BLaER1 (cell line): ENCODE measurements around the gene HOXA4.

Source experiments
- H3K27ac ChIP-seq: shearing (Covaris generic); formaldehyde crosslinking; 2 replicates; pipeline ENCODE4 v1.8.1; 2022
- H3K27me3 ChIP-seq: shearing (Covaris generic); formaldehyde crosslinking; 2 replicates; pipeline ENCODE4 v1.8.1; 2022
- H3K36me3 ChIP-seq: shearing (Covaris generic); formaldehyde crosslinking; 2 replicates; pipeline ENCODE4 v1.8.1; 2022
- H3K4me1 ChIP-seq: shearing (Covaris generic); formaldehyde crosslinking; 2 replicates; pipeline ENCODE4 v1.8.1; 2022
- H3K4me2 ChIP-seq: shearing (Covaris generic); formaldehyde crosslinking; 2 replicates; pipeline ENCODE4 v1.8.1; 2022
- H3K4me3 ChIP-seq: shearing (Covaris generic); formaldehyde crosslinking; 2 replicates; pipeline ENCODE4 v1.8.1; 2022
- H3K9ac ChIP-seq: shearing (Covaris generic); formaldehyde crosslinking; 2 replicates; pipeline ENCODE4 v1.8.1; 2022
- H3K9me3 ChIP-seq: shearing (Covaris generic); formaldehyde crosslinking; 2 replicates; pipeline ENCODE4 v1.8.1; 2022
- H4K20me1 ChIP-seq: shearing (Covaris generic); formaldehyde crosslinking; 2 replicates; pipeline ENCODE4 v1.8.1; 2022
- Cebpa-rat ChIP-seq: shearing (Covaris generic); IDR thresholded peaks from 2 replicates; pipeline ENCODE4 v1.8.1; 2022

Gene HOXA4

GRCh38 chr7:27163288-27164044 is 32.9 kb upstream of the HOXA4 start:
- no peaks in the 10 kb centered on the region for H3K36me3 ChIP-seq
- H4K20me1 ChIP-seq, result peaks cover 92% of the 10 kb centered on the region
- H3K27ac ChIP-seq, result no peak overlapping the region
- peaks cover 9% of the 10 kb centered on the region for H3K4me1 ChIP-seq
- peaks cover 21% of the 10 kb centered on the region for H3K9me3 ChIP-seq
- no peak overlapping the region for H3K4me3 ChIP-seq
- no peak for TF ChIP-seq Cebpa-rat
- peaks cover 100% of the 10 kb centered on the region for H3K27me3 ChIP-seq
- H3K4me2 ChIP-seq, result no peak overlapping the region
- H3K9ac ChIP-seq, result no peak overlapping the region

DNA sequence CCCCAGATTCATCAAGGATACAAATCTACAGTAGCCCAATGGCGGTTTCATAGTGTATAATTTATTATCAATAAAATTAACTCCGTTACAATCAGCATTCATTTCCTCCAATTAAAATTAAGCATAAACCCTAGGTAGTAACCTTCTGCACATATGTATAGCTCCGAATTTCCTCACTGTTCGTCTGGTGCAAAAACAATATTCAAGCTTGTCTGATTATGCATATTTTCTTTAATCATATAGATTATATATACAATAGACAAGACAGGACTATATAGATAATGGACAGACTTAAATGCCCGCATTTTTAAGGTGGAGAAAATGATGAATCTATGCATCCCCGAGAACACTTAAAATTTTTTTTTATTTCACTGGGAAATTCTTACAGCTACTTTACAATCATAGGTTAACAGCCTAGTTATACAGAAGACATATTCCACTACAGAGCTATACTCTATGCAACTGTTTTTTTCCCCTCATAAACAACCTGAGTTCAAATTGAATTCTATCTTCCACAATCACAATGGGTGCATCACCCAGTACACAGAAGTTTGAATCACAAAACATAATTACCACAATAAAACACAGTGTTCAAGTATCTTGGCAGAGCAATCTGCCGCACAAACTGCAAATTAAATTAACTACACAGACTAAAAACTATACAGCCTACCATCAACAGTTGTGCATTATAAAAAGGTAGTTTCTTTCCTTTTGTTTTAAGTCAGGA is 32.2 kb upstream of the HOXA4 start:
- peaks cover 92% of the 10 kb centered on the region for H4K20me1 ChIP-seq

DNA sequence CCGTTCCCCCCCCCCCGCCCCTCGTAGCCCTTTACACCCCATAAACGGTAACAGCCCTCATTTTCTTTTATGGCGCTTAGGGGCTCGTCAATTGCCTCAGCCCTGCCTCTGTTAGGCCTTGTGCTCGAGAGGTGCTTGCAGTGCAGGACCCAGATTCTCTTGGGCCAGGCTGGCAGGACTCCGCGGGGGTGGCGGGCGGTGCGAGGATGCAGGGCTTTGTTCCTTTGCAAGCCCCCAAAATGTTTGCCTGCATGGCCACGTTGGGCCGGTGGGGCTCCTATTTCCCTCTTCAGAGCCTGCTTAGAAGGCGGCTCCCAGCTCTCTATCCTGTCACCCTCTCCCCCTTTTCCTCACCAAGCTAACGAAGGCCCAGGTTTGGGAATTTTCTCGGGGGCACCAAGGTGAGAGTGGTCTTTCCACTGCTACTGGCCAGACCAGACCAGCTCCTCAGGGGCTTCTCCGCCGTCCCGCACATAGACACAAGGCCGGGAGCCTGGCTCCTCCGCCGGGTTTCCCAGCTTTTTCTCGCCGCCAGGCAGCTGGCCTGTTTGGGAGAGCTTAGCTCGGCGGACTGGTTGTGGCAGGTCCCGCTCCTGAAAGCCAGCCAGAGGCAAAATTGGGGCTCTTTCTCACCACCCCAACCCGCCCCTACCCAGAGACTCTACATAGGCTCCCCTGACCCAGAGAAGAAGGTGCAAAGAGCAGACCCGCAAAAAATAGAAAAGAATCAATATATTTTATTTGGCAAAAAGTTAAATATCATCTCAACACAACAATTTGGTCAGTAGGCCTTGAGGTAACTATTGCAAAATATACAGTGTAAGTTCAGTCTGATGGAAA is 31.4 kb upstream of the HOXA4 start:
- Histone ChIP-seq H4K20me1 (peaks cover 92% of the 10 kb centered on the region), H3K27ac (no peak overlapping the region), H3K4me3 (no peak overlapping the region), H3K36me3 (no peaks in the 10 kb centered on the region), H3K4me2 (no peak overlapping the region), H3K9ac (no peak overlapping the region), H3K4me1 (peaks cover 9% of the 10 kb centered on the region), H3K27me3 (peaks cover 100% of the 10 kb centered on the region), H3K9me3 (peaks cover 35% of the 10 kb centered on the region)
- TF ChIP-seq Cebpa-rat, result no peak

More for the DNA sequence above, 32.2 kb upstream of the HOXA4 start:
- Histone ChIP-seq H3K9ac (no peak overlapping the region), H3K4me2 (no peak overlapping the region), H3K4me1 (peaks cover 9% of the 10 kb centered on the region), H3K27me3 (peaks cover 100% of the 10 kb centered on the region), H3K36me3 (no peaks in the 10 kb centered on the region), H3K9me3 (peaks cover 27% of the 10 kb centered on the region), H3K4me3 (no peak overlapping the region), H3K27ac (no peak overlapping the region)
- no peak for TF ChIP-seq Cebpa-rat

DNA sequence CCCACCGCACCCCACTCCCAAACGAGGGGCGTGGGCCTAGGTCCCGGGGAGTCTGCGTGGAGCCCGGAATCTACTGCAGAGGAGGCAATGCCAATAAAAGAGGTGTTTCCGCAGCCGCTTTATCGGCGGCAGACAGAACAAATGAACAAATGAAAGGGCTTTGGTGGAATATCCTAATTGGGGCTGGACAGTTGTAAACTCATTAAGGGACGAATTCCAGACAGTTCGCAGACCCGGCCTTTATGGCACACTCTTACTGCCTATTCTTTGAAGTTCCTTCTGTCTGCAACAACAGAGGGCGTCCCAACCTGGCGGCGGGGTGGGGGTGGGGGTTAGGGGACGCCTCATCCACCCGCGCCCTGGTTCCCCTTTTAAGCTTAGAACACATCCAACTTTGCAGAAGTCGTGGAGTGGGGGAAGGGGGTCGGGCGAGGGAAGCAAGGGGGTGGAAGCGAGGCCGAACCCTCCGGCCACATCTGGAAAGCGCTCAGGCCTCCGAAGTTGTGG is 30.7 kb upstream of the HOXA4 start:
- no peak for TF ChIP-seq Cebpa-rat
- peak overlapping the region; percentile 66 for H3K4me3 ChIP-seq
- H3K9me3 ChIP-seq, result peaks cover 37% of the 10 kb centered on the region
- H4K20me1 ChIP-seq, result peaks cover 88% of the 10 kb centered on the region
- H3K27me3 ChIP-seq, result peaks cover 100% of the 10 kb centered on the region
- H3K27ac ChIP-seq, result no peak overlapping the region
- peaks cover 9% of the 10 kb centered on the region for H3K4me1 ChIP-seq
- no peaks in the 10 kb centered on the region for H3K36me3 ChIP-seq
- H3K4me2 ChIP-seq, result peak overlapping the region; percentile 95
- H3K9ac ChIP-seq, result no peak overlapping the region

- Histone ChIP-seq H3K4me2 (peak overlapping the region; percentile 95), H3K4me1 (peaks cover 9% of the 10 kb centered on the region), H4K20me1 (peaks cover 88% of the 10 kb centered on the region), H3K9ac (no peak overlapping the region), H3K4me3 (peak overlapping the region; percentile 66), H3K36me3 (no peaks in the 10 kb centered on the region), H3K27ac (no peak overlapping the region), H3K9me3 (peaks cover 37% of the 10 kb centered on the region), H3K27me3 (peaks cover 100% of the 10 kb centered on the region)
- no peak for TF ChIP-seq Cebpa-rat
Measured at GRCh38 chr7:27160546-27161213, 30.1 kb upstream of the HOXA4 start.

DNA sequence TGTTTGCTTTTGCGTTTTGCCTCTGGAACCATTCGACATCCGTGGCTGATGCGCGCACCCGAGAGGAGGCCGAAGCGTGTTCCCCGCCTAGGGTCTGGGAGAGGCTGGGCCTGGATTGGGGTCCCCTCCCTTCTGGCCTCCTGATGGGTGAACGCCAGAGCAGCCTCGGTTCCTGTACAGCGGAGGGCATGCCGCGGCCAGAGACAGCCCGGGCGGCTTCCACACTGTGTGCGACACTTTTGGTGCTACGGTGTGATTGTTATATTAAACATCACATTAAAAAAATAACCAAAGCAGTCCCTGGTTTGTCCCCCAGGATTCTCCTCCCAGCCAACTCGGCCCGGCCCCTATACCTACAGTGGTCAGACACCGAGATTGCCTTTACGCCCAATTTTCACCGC is 29.6 kb upstream of the HOXA4 start:
- H3K4me2 ChIP-seq, result peak overlapping the region; percentile 95
- peak overlapping the region; percentile 66 for H3K4me3 ChIP-seq
- no peaks in the 10 kb centered on the region for H3K36me3 ChIP-seq
- peaks cover 100% of the 10 kb centered on the region for H3K27me3 ChIP-seq
- H3K4me1 ChIP-seq, result peaks cover 9% of the 10 kb centered on the region
- H3K27ac ChIP-seq, result no peak overlapping the region
- no peak for TF ChIP-seq Cebpa-rat
- H4K20me1 ChIP-seq, result peaks cover 88% of the 10 kb centered on the region
- peaks cover 37% of the 10 kb centered on the region for H3K9me3 ChIP-seq
- H3K9ac ChIP-seq, result no peak overlapping the region

DNA sequence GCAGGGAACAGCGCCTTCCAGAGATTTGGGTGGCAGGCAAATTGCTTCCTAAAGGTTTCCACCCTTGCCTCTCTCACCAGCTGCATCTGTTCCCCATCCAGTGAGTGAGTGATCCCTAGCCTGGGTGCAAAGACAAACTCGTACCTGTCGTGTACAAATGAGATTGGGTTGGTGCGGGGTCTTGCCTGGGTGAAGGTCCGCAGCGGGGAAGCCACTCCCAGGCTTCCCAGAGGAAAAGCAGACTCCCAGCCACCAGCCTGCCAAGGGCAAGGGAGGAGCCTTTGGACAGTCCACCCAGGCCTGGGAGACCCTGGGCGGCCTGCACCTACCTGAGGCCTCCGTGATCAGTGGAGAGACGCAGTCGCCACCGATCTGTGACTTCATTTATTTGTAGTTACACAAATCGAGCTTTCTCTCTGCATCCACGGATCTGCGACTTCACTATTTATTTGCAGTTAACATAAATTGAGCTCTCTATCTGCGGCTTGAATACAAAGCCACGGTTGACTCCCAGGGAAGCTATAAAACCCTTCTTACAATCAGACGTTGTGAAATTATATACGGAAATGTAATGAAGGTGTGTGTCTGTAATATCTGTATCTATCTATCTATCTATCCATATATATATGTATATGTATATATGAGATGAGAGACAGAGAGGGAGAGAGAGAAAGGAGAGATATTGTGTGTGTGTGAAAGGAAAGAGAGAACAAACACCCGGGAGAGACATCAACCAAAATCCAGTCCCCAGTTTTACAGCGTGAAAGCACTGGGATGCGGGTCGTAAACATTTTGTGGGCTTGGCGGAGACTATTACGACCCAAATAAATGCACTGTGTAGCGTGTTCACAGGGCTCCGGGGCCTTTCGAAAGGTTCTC is 28.9 kb upstream of the HOXA4 start:
- Histone ChIP-seq H3K4me1 (peaks cover 9% of the 10 kb centered on the region), H3K9ac (no peak overlapping the region), H3K4me2 (peak overlapping the region; percentile 95; the same call in 1 of the 2 replicates), H3K9me3 (peaks cover 41% of the 10 kb centered on the region), H4K20me1 (peaks cover 88% of the 10 kb centered on the region), H3K4me3 (no peak overlapping the region), H3K27ac (no peak overlapping the region), H3K36me3 (no peaks in the 10 kb centered on the region), H3K27me3 (peaks cover 100% of the 10 kb centered on the region)
- no peak for TF ChIP-seq Cebpa-rat

GRCh38 chr7:27158436-27159265 is 28.1 kb upstream of the HOXA4 start:
- no peak overlapping the region for H3K4me2 ChIP-seq
- peaks cover 41% of the 10 kb centered on the region for H3K9me3 ChIP-seq
- H3K9ac ChIP-seq, result no peak overlapping the region
- H3K36me3 ChIP-seq, result no peaks in the 10 kb centered on the region
- peaks cover 88% of the 10 kb centered on the region for H4K20me1 ChIP-seq
- no peak overlapping the region for H3K27ac ChIP-seq
- no peak for TF ChIP-seq Cebpa-rat
- H3K27me3 ChIP-seq, result peaks cover 100% of the 10 kb centered on the region
- peaks cover 9% of the 10 kb centered on the region for H3K4me1 ChIP-seq
- H3K4me3 ChIP-seq, result no peak overlapping the region
